Kidney (tissue), 14 donors: ENCODE results near the gene HSDL1. TPM values are rescaled to one million over a fixed set of nuclear protein-coding genes. Genes with fewer than 3 reads are reported as not detected.
A peak's percentile ranks its signal among the peaks of the same experiment; 100 is the strongest.

Experiments used
- DNase-seq, 5 donors: peaks; one replicate each; pipeline ENCODE4 v3.0.0-alpha.2; 2013 to 2020
- FAIRE-seq: peaks from 2 replicates; lab custom pipeline; 2012; peaks lifted over from hg19 to GRCh38; lab: Jason Lieb, UNC
- H3K27ac ChIP-seq, 2 donors: one replicate each; pipeline ENCODE4 v1.7.0; 2013; ENCODE audit warnings: low read depth in 2 of 2, low read length in 2 of 2, inconsistent platforms in 1 of 2
- H3K27me3 ChIP-seq: one replicate; pipeline ENCODE4 v1.7.1; 2013; ENCODE audit warnings: low read length, inconsistent platforms; ENCODE audit not compliant: control insufficient read depth, insufficient read depth
- H3K36me3 ChIP-seq, 3 donors: one replicate each; pipeline versions ENCODE4 v1.7.0 to v1.7.1; 2013; ENCODE audit warnings: low read length in 3 of 3, control low read depth in 1 of 3, inconsistent platforms in 1 of 3; ENCODE audit not compliant: insufficient read depth in 3 of 3, control insufficient read depth in 2 of 3
- H3K4me1 ChIP-seq, 3 donors: one replicate each; pipeline versions ENCODE4 v1.7.0 to v1.7.1; 2013; ENCODE audit warnings: low read length in 3 of 3, inconsistent platforms in 1 of 3, low read depth in 1 of 3; ENCODE audit not compliant: control insufficient read depth in 2 of 3, insufficient read depth in 2 of 3
- H3K4me3 ChIP-seq, 3 donors: one replicate each; pipeline versions ENCODE4 v1.7.0 to v1.8.1; 2013; ENCODE audit warnings: low read length in 3 of 3, control low read depth in 1 of 3, inconsistent platforms in 1 of 3
- H3K9ac ChIP-seq, 3 donors: one replicate each; pipeline versions ENCODE4 v1.7.0 to v1.7.1; 2013; ENCODE audit warnings: low read length in 3 of 3, control low read depth in 1 of 3, inconsistent platforms in 1 of 3
- H3K9me3 ChIP-seq, 3 donors: one replicate each; pipeline versions ENCODE4 v1.7.0 to v1.7.1; 2013; ENCODE audit warnings: low read length in 3 of 3, control low read depth in 1 of 3, inconsistent platforms in 1 of 3; ENCODE audit not compliant: control insufficient read depth in 2 of 3, insufficient read depth in 1 of 3
- CTCF ChIP-seq: IDR thresholded peaks from 3 replicates; pipeline ENCODE4 v1.5.1; 2012; ENCODE audit warnings: mild to moderate bottlenecking, moderate library complexity, borderline replicate concordance; ENCODE audit not compliant: insufficient read depth; ENCODE audit errors: extremely low read depth
- intact Hi-C: fragments of 100-400 bp; cut with DNase I; formaldehyde crosslinking; loops from one replicate; pipeline ENCODE4 v1.11.1; 2022
- polyA plus RNA-seq: library from polyadenylated mRNA; stranded (reverse); fragments of 350-450 nt; fragmentation: Illumina TruSeq; extraction: RNeasy Lipid Tissue Mini Kit (QIAGEN cat#74804); gene quantifications from one replicate; pipeline ENCODE4 v1.2.3, GENCODE V29; 2014; ENCODE audit warnings: low read depth, low replicate concordance; ENCODE audit not compliant: insufficient read depth
- total RNA-seq: library from RNA; stranded (reverse); fragmentation: NEBNext Ultra II Directional; extraction: Animal tissue kit (Norgen Biotek cat#: 25700); gene quantifications from one replicate; pipeline ENCODE4 v1.2.1, GENCODE V29; 2021
- donor health status: control.
- donor health status: control.
- donor health status: control.
- donor health status: control.
- donor health status: control.
- donor health status: DM: yes; HTN: yes; CAD: no.
- donor health status: Normal renal cell carcinoma (clear cell type).

Gene HSDL1
- total and polyA plus RNA-seq, 2 donors from 2014 or later: 12.1 to 13.3 TPM

GRCh38 chr16:84186685-84187437, 41.9 kb upstream of the HSDL1 start, which contains the start of gene TAF1C:
TSS of gene TAF1C (minus strand) at chr16:84187057. CDS start at chr16:84184988, 2,069 bp downstream.
- Histone ChIP-seq H3K36me3 (peaks cover 0 to 12% (median 3%) of the 10 kb centered on the region in 3 donors), H3K27ac (peak within 1 kb of the TSS; percentile 1 to 47), H3K9ac (peak within 1 kb of the TSS; percentile 37 to 97 (median 88)), H3K27me3 (no peaks in the 10 kb centered on the region), H3K9me3 (no peaks in the 10 kb centered on the region), H3K4me3 (peak within 1 kb of the TSS; percentile 73 to 97 (median 89)), H3K4me1 (peaks cover 0 to 8% (median 4%) of the 10 kb centered on the region in 3 donors)
- intact Hi-C loops: no loop called here
- DNase-seq (peak; percentile 91 to 98 (median 96)), FAIRE-seq (no peak)
- TF ChIP-seq CTCF: peak; percentile 93

- no peak overlapping the region for H3K4me3 ChIP-seq
- H3K27ac ChIP-seq: no peak overlapping the region
- TF ChIP-seq CTCF: no peak
- no peaks in the 10 kb centered on the region for H3K27me3 ChIP-seq
- peaks cover 0 to 20% (median 3%) of the 10 kb centered on the region in 3 donors for H3K36me3 ChIP-seq
- intact Hi-C loops: no loop called here
- no peak for FAIRE-seq
- H3K9ac ChIP-seq: peak overlapping the region in 1 of 3 donors; percentile 1
- peaks cover 0 to 8% (median 4%) of the 10 kb centered on the region in 3 donors for H3K4me1 ChIP-seq
- DNase-seq: no peak
- no peaks in the 10 kb centered on the region for H3K9me3 ChIP-seq
Measured at GRCh38 chr16:84184775-84185174, 39.8 kb upstream of the HSDL1 start.

GRCh38 chr16:84183911-84184591, 39.1 kb upstream of the HSDL1 start:
- Histone ChIP-seq H3K36me3 (peaks cover 0 to 25% (median 3%) of the 10 kb centered on the region in 3 donors), H3K9me3 (no peaks in the 10 kb centered on the region), H3K9ac (peak overlapping the region in 1 of 3 donors; percentile 15), H3K27ac (no peak overlapping the region), H3K4me1 (peaks cover 0 to 8% (median 4%) of the 10 kb centered on the region in 3 donors), H3K4me3 (no peak overlapping the region), H3K27me3 (no peaks in the 10 kb centered on the region)
- intact Hi-C loops: no loop called here
- DNase-seq: no peak
- no peak for FAIRE-seq
- TF ChIP-seq CTCF: no peak
